Ishikawa (cell line): Measurements from ENCODE around the gene EPB41L4B.

Experiments
- CEBPB ChIP-seq: IDR thresholded peaks from 2 replicates; pipeline ENCODE4 v1.6.1; 2012
- CREB1 ChIP-seq: IDR thresholded peaks from 2 replicates; pipeline ENCODE4 v1.6.1; 2012; ENCODE audit warnings: low read depth
- EGR1 ChIP-seq: IDR thresholded peaks from 2 replicates; pipeline ENCODE4 v1.6.1; 2012
- EP300 ChIP-seq: IDR thresholded peaks from 2 replicates; pipeline ENCODE4 v1.6.1; 2012; ENCODE audit warnings: borderline replicate concordance
- FOXM1 ChIP-seq: IDR thresholded peaks from 2 replicates; pipeline ENCODE4 v1.6.1; 2012; ENCODE audit warnings: low read depth, borderline replicate concordance
- MAX ChIP-seq: IDR thresholded peaks from 2 replicates; pipeline ENCODE4 v1.6.1; 2012
- NFIC ChIP-seq: IDR thresholded peaks from 2 replicates; pipeline ENCODE4 v1.6.1; 2012
- RAD21 ChIP-seq: IDR thresholded peaks from 2 replicates; pipeline ENCODE4 v1.6.1; 2012; ENCODE audit warnings: low read depth
- REST ChIP-seq: IDR thresholded peaks from 2 replicates; pipeline ENCODE4 v1.6.1; 2012; ENCODE audit warnings: low read depth, mild to moderate bottlenecking
- TAF1 ChIP-seq: IDR thresholded peaks from 2 replicates; pipeline ENCODE4 v1.6.1; 2012; ENCODE audit warnings: low read depth, mild to moderate bottlenecking
- TCF12 ChIP-seq: IDR thresholded peaks from 2 replicates; pipeline ENCODE4 v1.6.1; 2012; ENCODE audit warnings: low read depth
- TEAD4 ChIP-seq: IDR thresholded peaks from 2 replicates; pipeline ENCODE4 v1.6.1; 2012
- USF1 ChIP-seq: IDR thresholded peaks from 2 replicates; pipeline ENCODE4 v1.6.1; 2012
- YY1 ChIP-seq: IDR thresholded peaks from 2 replicates; pipeline ENCODE4 v1.6.1; 2012; ENCODE audit warnings: low read depth
- ZBTB7A ChIP-seq: IDR thresholded peaks from 2 replicates; pipeline ENCODE4 v1.6.1; 2012; ENCODE audit warnings: low read depth

EPB41L4B gene

GRCh38 chr9:109213285-109214121 lies 107.4 kb downstream of the EPB41L4B start:
- TF ChIP-seq FOXM1 (no peak), NFIC (no peak), EP300 (no peak), CEBPB (no peak), USF1 (no peak)

- TF ChIP-seq YY1 (no peak), USF1 (no peak), TAF1 (no peak), ZBTB7A (no peak)
These were observed 108.1 kb downstream of the EPB41L4B start for GRCh38 chr9:109212768-109213167.

- TF ChIP-seq RAD21, result peak; percentile 44
- no peak for TF ChIP-seq NFIC
These were observed 114.2 kb downstream of the EPB41L4B start for GRCh38 chr9:109206670-109207069.

- TF ChIP-seq EGR1 (no peak), CEBPB (no peak), NFIC (no peak), ZBTB7A (no peak), USF1 (no peak), FOXM1 (no peak), CREB1 (no peak), YY1 (no peak), MAX (no peak), TAF1 (no peak), REST (no peak), TEAD4 (no peak), TCF12 (no peak), EP300 (no peak)
These were observed 115.3 kb downstream of the EPB41L4B start for GRCh38 chr9:109205526-109205925.

- TF ChIP-seq USF1, result no peak
- no peak for TF ChIP-seq YY1
- TF ChIP-seq MAX, result no peak
- TF ChIP-seq CEBPB, result no peak
- no peak for TF ChIP-seq EGR1
- no peak for TF ChIP-seq TCF12
- no peak for TF ChIP-seq FOXM1
- TF ChIP-seq ZBTB7A, result no peak
- no peak for TF ChIP-seq RAD21
- TF ChIP-seq CREB1, result no peak
- TF ChIP-seq TAF1, result no peak
- TF ChIP-seq TEAD4, result no peak
- no peak for TF ChIP-seq REST
- no peak for TF ChIP-seq EP300
- TF ChIP-seq NFIC, result no peak
These were observed 117.0 kb downstream of the EPB41L4B start for GRCh38 chr9:109203761-109204360.
